Mesendoderm (in vitro differentiated cells): Measurements from ENCODE around the gene SDHD.

Experiments used
- DNase-seq: peaks from one replicate; pipeline ENCODE4 v3.0.0; 2013
- H2AK5ac ChIP-seq: 2 replicates; pipeline ENCODE4 v1.6.1; 2013; ENCODE audit warnings: low read length, inconsistent platforms
- H2BK120ac ChIP-seq: 2 replicates; pipeline ENCODE4 v1.6.1; 2013; ENCODE audit warnings: low read depth, mild to moderate bottlenecking, low read length, moderate library complexity, mixed read lengths
- H2BK15ac ChIP-seq: replicated peaks from 2 replicates; pipeline ENCODE4 v1.6.1; 2013; ENCODE audit warnings: low read depth, mild to moderate bottlenecking, moderate library complexity
- H2BK5ac ChIP-seq: 2 replicates; pipeline ENCODE4 v1.6.1; 2013; ENCODE audit warnings: low read length, inconsistent platforms
- H3K18ac ChIP-seq: 2 replicates; pipeline ENCODE4 v1.6.1; 2013; ENCODE audit warnings: mild to moderate bottlenecking, low read length, mixed read lengths
- H3K23ac ChIP-seq: one replicate; pipeline ENCODE4 v1.6.1; 2013; ENCODE audit warnings: low read length
- H3K27ac ChIP-seq: 2 replicates; pipeline ENCODE4 v1.5.1; 2013; ENCODE audit warnings: low read depth, mild to moderate bottlenecking, inconsistent platforms, low read length, moderate library complexity
- H3K27me3 ChIP-seq: 2 replicates; pipeline ENCODE4 v1.6.1; 2013; ENCODE audit warnings: low read length, control low read depth, mild to moderate bottlenecking, inconsistent platforms; ENCODE audit not compliant: insufficient read depth, poor library complexity
- H3K36me3 ChIP-seq: 2 replicates; pipeline ENCODE4 v1.6.1; 2013; ENCODE audit warnings: low read length, inconsistent platforms; ENCODE audit not compliant: control insufficient read depth, insufficient read depth
- H3K4ac ChIP-seq: one replicate; pipeline ENCODE4 v1.6.1; 2013; ENCODE audit warnings: low read depth, mild to moderate bottlenecking, low read length, moderate library complexity
- H3K4me1 ChIP-seq: 2 replicates; pipeline ENCODE4 v1.6.1; 2013; ENCODE audit warnings: low read depth, low read length, inconsistent platforms; ENCODE audit not compliant: control insufficient read depth
- H3K4me2 ChIP-seq: 2 replicates; pipeline ENCODE4 v1.6.1; 2013; ENCODE audit warnings: low read length
- H3K4me3 ChIP-seq: 2 replicates; pipeline ENCODE4 v1.5.1; 2013; ENCODE audit warnings: mild to moderate bottlenecking, low read length
- H3K56ac ChIP-seq: one replicate; pipeline ENCODE4 v1.6.1; 2013; ENCODE audit warnings: low read length
- H3K79me1 ChIP-seq: 2 replicates; pipeline ENCODE4 v1.6.1; 2013; ENCODE audit warnings: low read length, inconsistent platforms
- H3K79me2 ChIP-seq: 2 replicates; pipeline ENCODE4 v1.6.1; 2013; ENCODE audit warnings: mild to moderate bottlenecking, low read length; ENCODE audit not compliant: control insufficient read depth, insufficient read depth
- H3K9ac ChIP-seq: 2 replicates; pipeline ENCODE4 v1.6.1; 2013; ENCODE audit warnings: low read length, inconsistent platforms
- H4K5ac ChIP-seq: one replicate; pipeline ENCODE4 v1.6.1; 2013; ENCODE audit warnings: low read length
- H4K8ac ChIP-seq: one replicate; pipeline ENCODE4 v1.6.1; 2013; ENCODE audit warnings: low read depth, mild to moderate bottlenecking, control low read depth, low read length, moderate library complexity
- WGBS: extraction: QIAGEN DNeasy Blood & Tissue Kit; methylation state at CpG from one replicate; pipeline ENCODE4 v1.1.7; 2013; ENCODE audit warnings: low lambda C conversion rate, missing lambda C conversion rate; ENCODE audit not compliant: insufficient coverage; ENCODE audit errors: extremely low coverage; 5-methylcytosine and 5-hydroxymethylcytosine counted together

SDHD gene

GRCh38 chr11:112134473-112134872 is 47.8 kb downstream of the SDHD start:
- Histone ChIP-seq H3K4me3 (no peak overlapping the region), H3K4ac (no peak overlapping the region), H3K4me2 (no peak overlapping the region), H3K23ac (no peak overlapping the region), H2AK5ac (no peak overlapping the region), H3K56ac (no peak overlapping the region), H2BK120ac (no peak overlapping the region), H3K27me3 (no peaks in the 10 kb centered on the region), H4K8ac (no peak overlapping the region), H3K36me3 (no peaks in the 10 kb centered on the region), H3K4me1 (no peaks in the 10 kb centered on the region), H4K5ac (no peak overlapping the region), H2BK5ac (no peak overlapping the region), H3K79me2 (no peaks in the 10 kb centered on the region), H3K27ac (no peak overlapping the region), H3K9ac (no peak overlapping the region), H2BK15ac (no peak overlapping the region), H3K18ac (no peak overlapping the region), H3K79me1 (no peaks in the 10 kb centered on the region)
- DNase-seq: no peak
- WGBS: no CpG with 5 or more reads among the region's 4 CpGs

- no peak overlapping the region for H3K27ac ChIP-seq
- no peak overlapping the region for H4K8ac ChIP-seq
- DNase-seq: no peak
- H3K79me2 ChIP-seq: no peaks in the 10 kb centered on the region
- H2BK120ac ChIP-seq: no peak overlapping the region
- no peaks in the 10 kb centered on the region for H3K27me3 ChIP-seq
- H3K18ac ChIP-seq: no peak overlapping the region
- H3K79me1 ChIP-seq: no peaks in the 10 kb centered on the region
- no peak overlapping the region for H3K23ac ChIP-seq
- no peak overlapping the region for H4K5ac ChIP-seq
- no CpG with 5 or more reads among the region's 3 CpGs for WGBS
- H3K56ac ChIP-seq: no peak overlapping the region
- H3K4me3 ChIP-seq: no peak overlapping the region
- no peak overlapping the region for H3K9ac ChIP-seq
- no peaks in the 10 kb centered on the region for H3K36me3 ChIP-seq
- no peak overlapping the region for H2AK5ac ChIP-seq
- no peak overlapping the region for H2BK5ac ChIP-seq
- H3K4ac ChIP-seq: no peak overlapping the region
- no peak overlapping the region for H2BK15ac ChIP-seq
- H3K4me1 ChIP-seq: no peaks in the 10 kb centered on the region
- H3K4me2 ChIP-seq: no peak overlapping the region
Measured at GRCh38 chr11:112143597-112143996, 56.9 kb downstream of the SDHD start.
